Fibroblast of villous mesenchyme (primary cell): ENCODE data around the gene FMNL1. TPM values are rescaled to one million over a fixed set of nuclear protein-coding genes. Genes with fewer than 3 reads are reported as not detected.
"Not testable (repeated sequence)": the region's sequence is repeated elsewhere in the genome, so short reads cannot be mapped to it uniquely, and the experiment has no call there.

Source experiments
- DNase-seq: peaks from one replicate; pipeline ENCODE4 v3.0.0-alpha.2; 2010; ENCODE audit warnings: low read depth
- H3K4me3 ChIP-seq: 2 replicates; pipeline ENCODE4 v1.5.1; 2011; ENCODE audit warnings: low read depth, mild to moderate bottlenecking, low read length
- total RNA-seq: library from RNA; depleted of rRNA; stranded (reverse); fragments of >200 nt; gene quantifications from 2 replicates; pipeline ENCODE4 v1.2.3, GENCODE V29; 2012
- TF ChIP-seq, protein P1 (sequence below): IDR thresholded peaks from 2 replicates; pipeline ENCODE4 v1.5.1; 2012; ENCODE audit warnings: low read depth, mild to moderate bottlenecking, low read length; ENCODE audit not compliant: insufficient read depth

The FMNL1 gene
- total RNA-seq, 1 donor, result 5.2 TPM

DNA sequence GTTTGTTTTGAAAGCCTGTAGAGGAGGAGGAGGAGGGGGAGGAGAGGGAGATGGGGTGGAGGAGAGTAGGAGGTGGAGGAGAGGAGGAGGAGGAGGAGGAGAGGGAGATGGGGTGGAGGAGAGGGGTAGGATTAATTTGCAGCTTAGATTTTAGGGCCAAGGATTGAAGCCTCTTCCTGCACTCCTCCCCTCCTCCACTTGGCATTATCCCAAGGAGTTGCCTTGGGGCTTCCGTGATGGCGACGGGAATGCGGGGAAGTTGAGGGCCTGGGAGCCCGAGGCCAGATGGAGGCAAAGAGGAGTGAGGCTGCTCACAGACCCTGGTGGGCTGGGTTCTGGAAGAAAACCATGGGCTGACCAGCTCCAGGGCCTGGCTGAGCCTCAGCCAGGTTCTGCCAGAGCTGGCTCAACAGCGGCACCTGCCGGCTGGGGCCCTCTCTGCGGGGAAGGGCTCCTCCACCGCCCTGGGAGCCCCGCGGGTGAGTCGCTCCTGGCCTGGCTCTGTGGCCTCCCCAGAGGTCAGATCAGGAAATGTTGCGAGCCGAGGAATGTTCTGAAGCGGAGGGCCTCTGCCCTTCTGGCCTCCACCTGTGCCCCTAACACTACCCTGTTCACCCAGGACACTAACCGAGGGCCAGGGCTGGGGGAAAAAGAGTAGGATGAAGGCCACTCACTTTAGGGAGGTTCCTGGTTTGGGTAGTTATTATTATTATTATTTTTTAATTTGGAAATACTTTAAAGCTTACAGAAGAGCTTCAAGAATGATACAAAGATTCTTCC is 23.9 kb upstream of the FMNL1 start:
- no peak overlapping the region for H3K4me3 ChIP-seq
- TF ChIP-seq, protein P1, sequence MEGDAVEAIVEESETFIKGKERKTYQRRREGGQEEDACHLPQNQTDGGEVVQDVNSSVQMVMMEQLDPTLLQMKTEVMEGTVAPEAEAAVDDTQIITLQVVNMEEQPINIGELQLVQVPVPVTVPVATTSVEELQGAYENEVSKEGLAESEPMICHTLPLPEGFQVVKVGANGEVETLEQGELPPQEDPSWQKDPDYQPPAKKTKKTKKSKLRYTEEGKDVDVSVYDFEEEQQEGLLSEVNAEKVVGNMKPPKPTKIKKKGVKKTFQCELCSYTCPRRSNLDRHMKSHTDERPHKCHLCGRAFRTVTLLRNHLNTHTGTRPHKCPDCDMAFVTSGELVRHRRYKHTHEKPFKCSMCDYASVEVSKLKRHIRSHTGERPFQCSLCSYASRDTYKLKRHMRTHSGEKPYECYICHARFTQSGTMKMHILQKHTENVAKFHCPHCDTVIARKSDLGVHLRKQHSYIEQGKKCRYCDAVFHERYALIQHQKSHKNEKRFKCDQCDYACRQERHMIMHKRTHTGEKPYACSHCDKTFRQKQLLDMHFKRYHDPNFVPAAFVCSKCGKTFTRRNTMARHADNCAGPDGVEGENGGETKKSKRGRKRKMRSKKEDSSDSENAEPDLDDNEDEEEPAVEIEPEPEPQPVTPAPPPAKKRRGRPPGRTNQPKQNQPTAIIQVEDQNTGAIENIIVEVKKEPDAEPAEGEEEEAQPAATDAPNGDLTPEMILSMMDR, result peak; percentile 100
- DNase-seq, result peak; percentile 87

GRCh38 chr17:45200701-45201100 is 21.0 kb upstream of the FMNL1 start:
- no peak overlapping the region for H3K4me3 ChIP-seq
- TF ChIP-seq, protein P1, result no peak
- peak; percentile 48 for DNase-seq

DNA sequence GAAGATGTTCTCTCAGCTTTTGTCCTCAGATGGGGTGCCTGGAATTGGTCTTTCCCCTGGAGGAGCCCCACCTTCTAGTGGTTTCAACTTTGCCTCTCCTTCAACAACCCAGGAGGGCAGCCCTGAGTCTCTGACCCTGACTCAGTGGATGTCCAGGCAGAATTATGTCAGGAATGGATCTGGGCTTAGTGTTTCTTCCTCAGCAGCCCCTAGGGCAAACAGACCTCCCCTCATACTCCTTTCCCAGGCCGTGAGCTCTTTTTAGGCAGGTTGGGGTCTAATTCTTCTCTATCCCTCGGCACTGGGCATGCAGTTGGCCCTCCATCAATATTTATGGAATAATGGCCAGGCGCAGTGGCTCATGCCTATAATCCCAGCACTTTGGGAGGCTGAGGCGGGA is 20.2 kb upstream of the FMNL1 start:
- H3K4me3 ChIP-seq, result no peak overlapping the region
- no peak for DNase-seq
- TF ChIP-seq, protein P1, result no peak

- not testable (repeated sequence) for H3K4me3 ChIP-seq
Measured at GRCh38 chr17:45201880-45202279, 19.8 kb upstream of the FMNL1 start.

DNA sequence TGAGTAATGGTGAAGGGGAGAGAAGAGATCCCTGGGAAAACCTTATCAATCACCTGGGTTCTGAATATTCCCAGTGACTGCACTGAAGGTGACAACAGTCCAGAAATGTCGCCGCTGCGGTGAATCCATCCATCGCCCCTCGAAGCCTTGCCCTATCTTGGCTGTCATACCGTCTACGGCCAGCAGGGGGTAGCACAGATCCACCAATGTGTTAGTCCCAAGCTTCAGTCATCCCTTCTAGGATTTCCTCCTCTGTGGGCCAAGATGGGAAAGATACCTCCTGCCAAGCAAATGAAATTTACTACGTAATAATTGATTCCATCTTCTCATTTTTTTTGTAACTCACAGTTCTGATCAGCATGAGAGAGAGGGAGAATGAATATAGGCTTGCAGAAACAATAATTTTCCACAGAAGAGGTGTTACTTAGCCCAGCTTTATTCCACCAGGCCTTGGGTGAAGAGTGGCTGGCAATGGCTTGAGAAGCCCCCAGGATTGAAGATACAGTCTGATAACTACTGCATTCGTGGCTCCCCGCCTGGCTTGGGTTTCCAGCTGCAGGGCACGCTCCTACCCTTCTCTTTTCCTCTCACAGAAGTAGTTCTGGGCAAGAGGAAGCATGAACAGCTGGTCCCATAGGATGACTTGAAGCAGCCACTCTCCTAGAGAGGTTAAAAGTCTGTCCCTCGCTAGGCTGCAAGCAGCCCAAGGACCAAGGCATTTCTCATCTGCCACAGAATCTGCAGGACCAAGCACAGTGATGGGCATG is 2.6 kb upstream of the FMNL1 start:
- H3K4me3 ChIP-seq, result no peak overlapping the region
- TF ChIP-seq, protein P1, result peak; percentile 95
- peak; percentile 75 for DNase-seq

More at GRCh38 chr17:45201880-45202279, 19.8 kb upstream of the FMNL1 start:
- DNase-seq, result peak; percentile 65

DNA sequence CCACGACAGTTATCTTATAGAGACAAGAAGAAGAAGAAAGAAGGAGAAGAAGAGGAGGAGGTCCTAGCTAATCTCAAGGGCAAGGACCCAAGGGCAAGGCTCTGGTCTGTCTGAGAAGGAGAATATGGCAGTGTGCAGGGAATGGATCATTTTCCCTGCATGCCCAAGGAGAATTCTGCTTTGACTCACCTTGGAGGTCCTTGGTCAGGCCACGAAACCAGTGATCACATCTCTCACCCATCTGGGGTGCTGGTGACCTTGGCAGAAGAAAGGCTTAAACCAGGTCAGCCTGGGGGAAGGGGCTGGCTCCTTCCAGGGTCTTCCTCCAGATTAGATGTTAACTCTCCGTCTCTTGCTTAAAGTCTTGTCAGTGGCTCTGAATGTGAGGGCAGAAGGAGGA is 1.6 kb upstream of the FMNL1 start:
- TF ChIP-seq, protein P1, result no peak
- DNase-seq, result no peak
- H3K4me3 ChIP-seq, result no peak overlapping the region

DNA sequence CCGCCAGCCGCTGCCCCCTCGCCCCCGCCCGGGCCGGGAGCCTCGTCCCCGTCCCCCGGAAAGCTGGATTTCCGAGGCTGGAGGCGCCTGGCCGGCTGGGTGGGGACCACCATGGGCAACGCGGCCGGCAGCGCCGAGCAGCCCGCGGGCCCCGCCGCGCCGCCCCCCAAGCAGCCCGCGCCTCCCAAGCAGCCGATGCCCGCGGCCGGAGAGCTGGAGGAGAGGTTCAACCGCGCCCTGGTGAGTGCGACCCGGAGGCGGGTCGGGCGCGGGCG is 266 bp downstream of the FMNL1 start:
- DNase-seq, result no peak
- peak overlapping the region; percentile 71 for H3K4me3 ChIP-seq
- TF ChIP-seq, protein P1, result no peak
